GM23248 (cell line): ENCODE results near the gene CDKL5. TPM values are rescaled to one million over a fixed set of nuclear protein-coding genes. Genes with fewer than 3 reads are reported as not detected.

Source experiments
- DNase-seq: peaks from one replicate; pipeline ENCODE4 v3.0.0-alpha.2; 2015
- H2AFZ ChIP-seq: fragments of 200-600 bp; sonication (generic); 2 replicates; pipeline ENCODE4 v1.6.1; 2016; ENCODE audit warnings: antibody characterized with exemption
- H3F3A ChIP-seq: fragments of 200-600 bp; sonication (generic); 2 replicates; pipeline ENCODE4 v1.6.1; 2016; ENCODE audit warnings: mild to moderate bottlenecking, antibody characterized with exemption, mixed run types; ENCODE audit not compliant: insufficient read depth
- H3K27ac ChIP-seq: fragments of 200-600 bp; sonication (generic); 2 replicates; pipeline ENCODE4 v1.5.1; 2016; ENCODE audit warnings: mild to moderate bottlenecking
- H3K27me3 ChIP-seq: fragments of 200-600 bp; sonication (generic); replicated peaks from 2 replicates; pipeline ENCODE4 v1.6.1; 2016; ENCODE audit warnings: mild to moderate bottlenecking; ENCODE audit not compliant: insufficient read depth
- H3K36me3 ChIP-seq: fragments of 200-600 bp; sonication (generic); 2 replicates; pipeline ENCODE4 v1.6.1; 2016; ENCODE audit warnings: low read depth, mild to moderate bottlenecking
- H3K4me1 ChIP-seq: fragments of 200-600 bp; sonication (generic); 2 replicates; pipeline ENCODE4 v1.6.1; 2016; ENCODE audit warnings: mild to moderate bottlenecking; ENCODE audit not compliant: insufficient read depth
- H3K4me2 ChIP-seq: fragments of 200-600 bp; sonication (generic); one replicate; pipeline ENCODE4 v1.6.1; 2016; ENCODE audit warnings: mild to moderate bottlenecking; ENCODE audit not compliant: unreplicated experiment
- H3K4me3 ChIP-seq: fragments of 200-600 bp; sonication (generic); 2 replicates; pipeline ENCODE4 v1.5.1; 2016; ENCODE audit warnings: mild to moderate bottlenecking
- H3K79me2 ChIP-seq: fragments of 200-600 bp; sonication (generic); 2 replicates; pipeline ENCODE4 v1.6.1; 2016; ENCODE audit warnings: mild to moderate bottlenecking; ENCODE audit not compliant: insufficient read depth
- H3K9ac ChIP-seq: fragments of 200-600 bp; sonication (generic); 2 replicates; pipeline ENCODE4 v1.6.1; 2016; ENCODE audit warnings: mild to moderate bottlenecking
- H3K9me2 ChIP-seq: fragments of 200-600 bp; sonication (generic); 2 replicates; pipeline ENCODE4 v1.6.1; 2016; ENCODE audit warnings: mixed run types, mild to moderate bottlenecking, moderate library complexity; ENCODE audit not compliant: insufficient read depth
- H3K9me3 ChIP-seq: fragments of 200-600 bp; sonication (generic); one replicate; pipeline ENCODE4 v1.6.1; 2017; ENCODE audit warnings: low read depth
- H4K20me1 ChIP-seq: fragments of 200-600 bp; sonication (generic); 2 replicates; pipeline ENCODE4 v1.6.0; 2016; ENCODE audit not compliant: insufficient read depth
- EZH2 ChIP-seq: fragments of 200-600 bp; sonication (generic); IDR thresholded peaks from 2 replicates; pipeline ENCODE4 v1.6.1; 2018; ENCODE audit warnings: antibody characterized with exemption, mild to moderate bottlenecking; ENCODE audit not compliant: insufficient read depth, poor library complexity, severe bottlenecking
- EZH2phosphoT487 ChIP-seq: fragments of 200-600 bp; sonication (generic); IDR thresholded peaks from 2 replicates; pipeline ENCODE4 v1.6.1; 2018; ENCODE audit warnings: antibody characterized with exemption, moderate library complexity, mild to moderate bottlenecking, low read depth; ENCODE audit not compliant: insufficient read depth
- WGBS, 2 experiments: methylation state at CpG; one replicate each; pipeline ENCODE4 v1.1.6; 2015 to 2017; ENCODE audit warnings: low lambda C conversion rate in 2 of 2, low coverage in 1 of 2; ENCODE audit errors: missing lambda C conversion rate in 2 of 2; 5-methylcytosine and 5-hydroxymethylcytosine counted together
- in situ Hi-C: fragments of 300-500 bp; cut with MboI; formaldehyde crosslinking; loops from 2 replicates; pipeline ENCODE4 v1.15.0; 2020
- polyA plus RNA-seq: library from polyadenylated mRNA; unstranded; fragments of >200 nt; fragmentation: Nextera tagmentation; extraction: Ambion mirVana; gene quantifications from 2 replicates; pipeline ENCODE4 v1.2.1, GENCODE V29; 2016
- total RNA-seq: library from RNA; depleted of rRNA; stranded (reverse); fragments of >200 nt; shearing (Covaris generic); gene quantifications from 2 replicates; pipeline ENCODE4 v1.2.3, GENCODE V29; 2014

CDKL5 gene
- total and polyA plus RNA-seq, 2 experiments from 2014 or later, result 2.2 to 3.0 TPM

DNA sequence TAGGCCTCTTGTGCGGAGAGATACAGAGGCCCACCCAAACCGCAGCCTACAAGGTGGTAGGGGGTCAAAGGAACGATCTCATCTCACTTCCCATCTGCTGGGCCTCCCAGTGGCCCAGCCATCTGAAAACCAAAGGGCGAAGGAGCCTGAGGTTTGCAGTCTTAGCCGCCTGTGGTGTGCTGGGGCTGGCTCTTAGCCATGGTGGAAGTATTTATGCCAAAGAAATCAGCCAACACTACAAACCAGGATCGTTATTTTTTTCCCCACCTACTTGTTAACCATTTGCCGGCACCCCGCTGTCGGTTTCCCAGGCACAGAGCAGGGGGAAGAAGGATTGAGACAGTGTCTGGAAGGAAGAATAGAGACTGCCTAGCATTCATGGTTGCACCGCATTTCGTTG is 30.9 kb upstream of the CDKL5 start:
- Histone ChIP-seq H3K79me2 (no peaks in the 10 kb centered on the region), H3F3A (no peaks in the 10 kb centered on the region), H3K9ac (no peak overlapping the region), H3K4me3 (no peak overlapping the region), H3K9me2 (no peaks in the 10 kb centered on the region), H4K20me1 (no peaks in the 10 kb centered on the region), H2AFZ (no peak overlapping the region), H3K9me3 (no peaks in the 10 kb centered on the region), H3K4me1 (no peaks in the 10 kb centered on the region), H3K36me3 (no peaks in the 10 kb centered on the region), H3K27me3 (no peaks in the 10 kb centered on the region), H3K4me2 (no peak overlapping the region), H3K27ac (no peak overlapping the region)
- in situ Hi-C loops, result loop anchor here (10.0 kb wide), 1 partner anchor 500 kb away; no protein-coding TSS in a partner anchor
- 64 to 68% methylated on average over 7 to 11 of the region's 11 CpGs for whole genome bisulfite sequencing, 2 experiments
- no peak for DNase-seq
- TF ChIP-seq EZH2phosphoT487 (no peak), EZH2 (no peak)

DNA sequence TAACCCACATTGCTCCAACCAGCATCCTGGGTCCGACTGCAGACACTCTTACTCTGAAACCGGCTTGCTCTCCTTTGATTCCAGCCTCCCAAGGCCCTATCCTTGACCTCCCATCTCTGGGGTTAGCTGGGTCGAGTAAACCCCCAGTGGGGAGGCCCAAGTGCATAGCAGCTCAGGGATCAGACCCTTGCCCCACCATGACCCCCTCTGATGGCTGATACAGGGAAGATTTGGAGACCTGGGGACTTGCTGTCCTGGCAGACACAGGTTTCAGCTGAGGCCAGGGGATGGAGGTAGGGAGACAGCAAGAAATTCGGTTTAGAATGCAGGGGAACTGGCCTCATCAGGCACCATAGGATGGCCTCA is 23.6 kb upstream of the CDKL5 start:
- no peak overlapping the region for H3K4me3 ChIP-seq
- H3K4me2 ChIP-seq, result no peak overlapping the region
- in situ Hi-C loops, result no loop called here
- H3K4me1 ChIP-seq, result no peaks in the 10 kb centered on the region
- no peaks in the 10 kb centered on the region for H3K79me2 ChIP-seq
- H3K9me3 ChIP-seq, result no peaks in the 10 kb centered on the region
- H3K9ac ChIP-seq, result no peak overlapping the region
- no peaks in the 10 kb centered on the region for H3F3A ChIP-seq
- 39 to 51% methylated on average over 3 to 4 of the region's 4 CpGs for WGBS, 2 experiments
- no peak overlapping the region for H2AFZ ChIP-seq
- no peaks in the 10 kb centered on the region for H4K20me1 ChIP-seq
- H3K9me2 ChIP-seq, result no peaks in the 10 kb centered on the region
- no peak for DNase-seq
- no peaks in the 10 kb centered on the region for H3K36me3 ChIP-seq
- no peak overlapping the region for H3K27ac ChIP-seq
- H3K27me3 ChIP-seq, result no peaks in the 10 kb centered on the region
- TF ChIP-seq EZH2phosphoT487 (no peak), EZH2 (no peak)

DNA sequence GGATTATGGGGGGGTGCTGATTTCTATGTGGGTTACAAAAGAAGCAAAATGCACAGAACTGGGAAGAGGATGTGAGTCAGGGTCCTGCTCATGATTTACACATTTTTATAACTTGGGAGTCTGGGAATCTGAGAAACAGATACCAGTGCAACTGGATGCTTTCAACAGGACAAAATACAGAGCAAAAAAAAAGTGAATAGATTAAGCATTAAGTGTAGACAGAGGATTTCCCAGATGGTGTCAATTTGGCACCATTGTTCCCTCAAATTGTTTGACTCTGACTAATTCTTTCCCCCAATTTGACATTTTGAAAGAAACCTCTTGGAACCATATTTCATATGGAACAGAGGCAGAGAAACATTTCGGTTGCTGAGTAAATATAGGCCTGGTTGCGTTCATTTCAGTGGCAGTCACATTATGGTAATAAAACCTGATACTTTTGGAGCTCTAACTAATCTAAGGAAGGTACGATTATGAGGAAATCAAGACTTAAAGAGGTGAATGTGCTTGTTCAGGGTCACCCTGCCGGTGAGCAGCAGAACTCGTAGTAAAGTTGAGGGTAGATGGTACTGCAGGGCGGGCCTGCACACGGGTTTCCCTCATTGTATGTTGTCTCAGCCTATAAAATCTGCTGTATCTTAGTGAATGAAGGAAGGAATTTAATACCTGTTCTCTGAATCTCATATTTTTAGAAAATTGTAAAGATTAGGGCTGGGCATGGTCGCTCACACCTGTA is 18.7 kb upstream of the CDKL5 start:
- WGBS, 2 experiments, result 63 to 67% methylated on average over 8 of the region's 8 CpGs
- Histone ChIP-seq H3F3A (no peaks in the 10 kb centered on the region), H3K4me2 (no peak overlapping the region), H3K9me2 (no peaks in the 10 kb centered on the region), H3K4me3 (no peak overlapping the region), H3K36me3 (no peaks in the 10 kb centered on the region), H3K9me3 (no peaks in the 10 kb centered on the region), H3K4me1 (no peaks in the 10 kb centered on the region), H4K20me1 (no peaks in the 10 kb centered on the region), H3K27ac (no peak overlapping the region), H3K27me3 (no peaks in the 10 kb centered on the region), H3K79me2 (no peaks in the 10 kb centered on the region), H2AFZ (no peak overlapping the region), H3K9ac (no peak overlapping the region)
- in situ Hi-C loops, result no loop called here
- DNase-seq, result peak; percentile 39
- TF ChIP-seq EZH2phosphoT487 (no peak), EZH2 (no peak)

DNA sequence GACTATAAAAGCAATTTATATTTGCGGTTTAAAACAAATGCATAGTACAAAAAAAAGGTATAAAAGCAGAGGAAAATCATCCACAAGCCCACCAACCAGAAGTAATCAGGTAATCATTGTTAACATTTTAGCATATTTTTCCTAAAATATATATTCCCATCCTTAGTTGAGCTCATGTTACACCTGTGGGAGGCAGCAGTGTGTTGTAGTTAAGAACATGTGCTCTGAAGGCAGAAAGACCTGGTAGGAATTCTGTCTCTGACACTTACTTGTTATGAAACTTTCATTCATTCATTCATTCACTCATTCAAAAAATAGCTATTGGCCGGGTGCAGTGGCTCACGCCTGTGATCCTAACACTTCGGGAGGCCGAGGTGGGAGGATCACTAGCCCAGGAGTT is 15.4 kb upstream of the CDKL5 start:
- in situ Hi-C loops, result no loop called here
- TF ChIP-seq EZH2 (no peak), EZH2phosphoT487 (no peak)
- H4K20me1 ChIP-seq, result no peaks in the 10 kb centered on the region
- no peaks in the 10 kb centered on the region for H3K9me3 ChIP-seq
- H3K36me3 ChIP-seq, result no peaks in the 10 kb centered on the region
- H3K4me2 ChIP-seq, result no peak overlapping the region
- no peak overlapping the region for H2AFZ ChIP-seq
- H3F3A ChIP-seq, result no peaks in the 10 kb centered on the region
- WGBS, 2 experiments, result 95 to 100% methylated on average over 5 of the region's 5 CpGs
- H3K4me1 ChIP-seq, result no peaks in the 10 kb centered on the region
- no peak overlapping the region for H3K9ac ChIP-seq
- H3K9me2 ChIP-seq, result no peaks in the 10 kb centered on the region
- no peaks in the 10 kb centered on the region for H3K27me3 ChIP-seq
- no peak overlapping the region for H3K27ac ChIP-seq
- DNase-seq, result peak; percentile 55
- no peaks in the 10 kb centered on the region for H3K79me2 ChIP-seq
- no peak overlapping the region for H3K4me3 ChIP-seq

DNA sequence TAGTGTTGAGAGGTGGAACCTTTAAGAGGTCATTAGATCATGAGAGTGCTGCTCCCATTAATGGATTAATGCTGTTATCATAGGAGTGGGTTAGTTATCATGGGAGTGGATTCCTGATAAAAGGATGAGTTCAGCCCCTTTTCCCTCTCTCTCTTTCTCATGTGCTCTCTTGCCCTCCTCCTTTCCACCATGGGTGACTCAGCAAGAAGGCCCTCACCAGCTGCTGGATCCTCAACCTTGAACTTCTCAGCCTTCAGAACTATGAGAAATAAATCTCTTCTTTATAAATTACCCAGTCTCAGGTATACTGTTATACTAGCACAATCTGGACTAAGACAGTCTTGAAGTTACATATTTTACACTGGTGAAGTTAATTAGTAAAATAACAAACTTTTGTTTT is 10.0 kb upstream of the CDKL5 start:
- Histone ChIP-seq H3K9me3 (no peaks in the 10 kb centered on the region), H3K4me2 (no peak overlapping the region), H3K4me3 (no peak overlapping the region), H3K27ac (no peak overlapping the region), H3K79me2 (no peaks in the 10 kb centered on the region), H3F3A (no peaks in the 10 kb centered on the region), H2AFZ (no peak overlapping the region), H3K9me2 (no peaks in the 10 kb centered on the region), H3K36me3 (no peaks in the 10 kb centered on the region), H3K27me3 (no peaks in the 10 kb centered on the region), H4K20me1 (no peaks in the 10 kb centered on the region), H3K9ac (no peak overlapping the region), H3K4me1 (no peaks in the 10 kb centered on the region)
- in situ Hi-C loops, result no loop called here
- no peak for TF ChIP-seq EZH2phosphoT487
- no peak for TF ChIP-seq EZH2
- no peak for DNase-seq
